Measurements from ENCODE around the gene SLCO3A1. TPM values are rescaled to one million over a fixed set of nuclear protein-coding genes. Genes with fewer than 3 reads are reported as not detected.

The SLCO3A1 gene
- total RNA-seq, 1 experiment from 2014 or later = 37.8 TPM

DNA sequence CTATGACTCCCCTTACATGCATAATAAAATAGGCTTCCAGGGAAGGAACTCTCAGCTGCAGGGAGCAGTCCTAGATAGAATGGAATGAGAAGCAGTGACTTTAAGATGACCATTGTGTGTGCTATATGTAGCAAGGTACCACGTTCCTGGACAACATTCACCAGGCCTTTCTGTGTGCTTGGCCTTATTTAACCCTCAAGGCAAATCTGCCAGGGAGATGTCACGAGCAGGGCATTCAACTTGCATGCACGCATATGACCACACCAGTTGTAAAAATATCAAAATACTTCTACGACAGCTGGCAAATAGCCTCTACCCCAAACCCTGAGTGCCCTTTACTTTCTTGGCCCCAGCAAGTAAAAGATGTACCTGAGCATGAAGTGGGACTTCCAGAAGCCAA is 342.8 kb downstream of the SLCO3A1 start:
- no peaks in the 10 kb centered on the region for H3F3A ChIP-seq (ENCODE audit: insufficient read depth, low read depth)
- no peaks in the 10 kb centered on the region for H3K9me2 ChIP-seq (ENCODE audit: insufficient read depth)
- H4K20me1 ChIP-seq (ENCODE audit: insufficient read depth) = no peaks in the 10 kb centered on the region
- no peak for DNase-seq
- H2AFZ ChIP-seq = no peak overlapping the region
- intact Hi-C loops (cut with micrococcal nuclease; ENCODE audit: unreplicated experiment) = no loop called here
- no peaks in the 10 kb centered on the region for H3K79me2 ChIP-seq (ENCODE audit: low read depth)
- peaks cover 8% of the 10 kb centered on the region; the same call in 1 of the 2 replicates for H3K27me3 ChIP-seq (ENCODE audit: insufficient read depth, low read depth)
- CTCF ChIA-PET = no interaction called here
- POLR2A ChIA-PET (ENCODE audit: unreplicated experiment) = no interaction called here
- no peak overlapping the region for H3K27ac ChIP-seq
- no peak overlapping the region for H3K4me2 ChIP-seq
- H3K36me3 ChIP-seq (ENCODE audit: low read depth) = no peaks in the 10 kb centered on the region
- BruUV-seq (replicated peaks) = no TSS peak
- H3K9me3 ChIP-seq (ENCODE audit: insufficient read depth, low read depth) = no peaks in the 10 kb centered on the region
- no peak overlapping the region for H3K4me3 ChIP-seq
- no peaks in the 10 kb centered on the region for H3K4me1 ChIP-seq (replicated peaks; ENCODE audit: insufficient read depth)
- no peak for TF ChIP-seq EZH2 (IDR thresholded peaks at IDR 0.05; ENCODE audit: low read depth)
- TF ChIP-seq, protein P1, sequence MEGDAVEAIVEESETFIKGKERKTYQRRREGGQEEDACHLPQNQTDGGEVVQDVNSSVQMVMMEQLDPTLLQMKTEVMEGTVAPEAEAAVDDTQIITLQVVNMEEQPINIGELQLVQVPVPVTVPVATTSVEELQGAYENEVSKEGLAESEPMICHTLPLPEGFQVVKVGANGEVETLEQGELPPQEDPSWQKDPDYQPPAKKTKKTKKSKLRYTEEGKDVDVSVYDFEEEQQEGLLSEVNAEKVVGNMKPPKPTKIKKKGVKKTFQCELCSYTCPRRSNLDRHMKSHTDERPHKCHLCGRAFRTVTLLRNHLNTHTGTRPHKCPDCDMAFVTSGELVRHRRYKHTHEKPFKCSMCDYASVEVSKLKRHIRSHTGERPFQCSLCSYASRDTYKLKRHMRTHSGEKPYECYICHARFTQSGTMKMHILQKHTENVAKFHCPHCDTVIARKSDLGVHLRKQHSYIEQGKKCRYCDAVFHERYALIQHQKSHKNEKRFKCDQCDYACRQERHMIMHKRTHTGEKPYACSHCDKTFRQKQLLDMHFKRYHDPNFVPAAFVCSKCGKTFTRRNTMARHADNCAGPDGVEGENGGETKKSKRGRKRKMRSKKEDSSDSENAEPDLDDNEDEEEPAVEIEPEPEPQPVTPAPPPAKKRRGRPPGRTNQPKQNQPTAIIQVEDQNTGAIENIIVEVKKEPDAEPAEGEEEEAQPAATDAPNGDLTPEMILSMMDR (conservative IDR thresholded peaks at IDR 0.05) = no peak

DNA sequence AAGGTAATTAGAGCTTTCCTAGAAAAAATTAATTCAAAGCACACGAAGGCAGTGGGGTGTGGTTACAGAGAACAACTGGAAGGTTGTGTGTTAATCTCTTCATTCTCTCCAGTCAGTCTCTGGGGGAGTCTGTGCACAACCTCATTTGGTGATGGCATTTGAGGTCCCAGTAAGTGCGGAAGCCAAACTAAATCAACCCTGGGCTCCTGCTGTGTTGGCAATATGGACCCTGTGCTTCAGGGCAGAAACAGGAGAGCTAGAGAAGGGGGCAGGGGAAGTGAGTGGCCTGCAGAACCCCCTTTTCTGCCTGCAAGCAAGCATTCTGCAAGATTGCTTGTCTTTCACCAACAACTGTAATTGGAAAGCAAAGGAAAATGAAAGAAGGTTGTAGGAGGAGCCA is 344.2 kb downstream of the SLCO3A1 start:
- H4K20me1 ChIP-seq (ENCODE audit: insufficient read depth) = no peaks in the 10 kb centered on the region
- no peak overlapping the region for H3K4me3 ChIP-seq
- no peaks in the 10 kb centered on the region for H3K79me2 ChIP-seq (ENCODE audit: low read depth)
- H3K36me3 ChIP-seq (ENCODE audit: low read depth) = no peaks in the 10 kb centered on the region
- no peak overlapping the region for H3K4me2 ChIP-seq
- ChIA-PET CTCF (no interaction called here), POLR2A (ENCODE audit: unreplicated experiment) (no interaction called here)
- H3K27me3 ChIP-seq (ENCODE audit: insufficient read depth, low read depth) = no peaks in the 10 kb centered on the region
- H3K27ac ChIP-seq = no peak overlapping the region
- TF ChIP-seq EZH2 (IDR thresholded peaks at IDR 0.05; ENCODE audit: low read depth) = no peak
- TF ChIP-seq, protein P1 (conservative IDR thresholded peaks at IDR 0.05) = no peak
- no peaks in the 10 kb centered on the region for H3K9me3 ChIP-seq (ENCODE audit: insufficient read depth, low read depth)
- no peaks in the 10 kb centered on the region for H3K9me2 ChIP-seq (ENCODE audit: insufficient read depth)
- no peaks in the 10 kb centered on the region for H3K4me1 ChIP-seq (replicated peaks; ENCODE audit: insufficient read depth)
- intact Hi-C loops (cut with micrococcal nuclease; ENCODE audit: unreplicated experiment) = no loop called here
- no peaks in the 10 kb centered on the region for H3F3A ChIP-seq (ENCODE audit: insufficient read depth, low read depth)
- BruUV-seq (replicated peaks) = no TSS peak
- DNase-seq = no peak
- H2AFZ ChIP-seq = no peak overlapping the region

DNA sequence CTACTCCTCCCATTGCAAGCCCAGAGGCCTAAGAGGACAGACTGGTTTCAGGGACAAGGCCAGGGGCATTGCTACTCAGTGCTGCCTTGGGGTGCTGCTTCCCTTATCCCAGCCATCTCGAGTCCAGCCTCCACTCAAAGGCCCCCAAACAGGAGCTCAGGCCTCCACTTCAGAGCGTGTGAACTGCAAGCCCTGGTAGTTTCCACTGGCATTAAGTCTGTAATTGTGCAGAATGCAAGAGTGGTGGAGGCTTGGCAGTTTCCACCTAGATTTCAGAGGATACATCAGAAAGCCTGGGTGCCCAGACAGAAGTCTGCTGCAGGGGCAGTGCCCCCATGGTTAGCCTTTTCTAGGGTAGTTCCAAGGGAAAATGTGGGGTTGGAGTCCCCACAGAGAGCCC is 347.4 kb downstream of the SLCO3A1 start:
- no TSS peak for BruUV-seq (replicated peaks)

More for the DNA sequence above, 347.4 kb downstream of the SLCO3A1 start:
- ChIA-PET CTCF (no interaction called here), POLR2A (ENCODE audit: unreplicated experiment) (no interaction called here)
- Histone ChIP-seq H4K20me1 (ENCODE audit: insufficient read depth) (no peaks in the 10 kb centered on the region), H3K27me3 (ENCODE audit: insufficient read depth, low read depth) (no peaks in the 10 kb centered on the region), H3K4me3 (no peak overlapping the region), H3K9me3 (ENCODE audit: insufficient read depth, low read depth) (no peaks in the 10 kb centered on the region), H3F3A (ENCODE audit: insufficient read depth, low read depth) (no peaks in the 10 kb centered on the region), H2AFZ (no peak overlapping the region), H3K4me2 (no peak overlapping the region), H3K4me1 (replicated peaks; ENCODE audit: insufficient read depth) (no peaks in the 10 kb centered on the region), H3K27ac (no peak overlapping the region), H3K9me2 (ENCODE audit: insufficient read depth) (no peaks in the 10 kb centered on the region), H3K79me2 (ENCODE audit: low read depth) (no peaks in the 10 kb centered on the region), H3K36me3 (ENCODE audit: low read depth) (no peaks in the 10 kb centered on the region)
- intact Hi-C loops (cut with micrococcal nuclease; ENCODE audit: unreplicated experiment) = no loop called here
- TF ChIP-seq, protein P1 (conservative IDR thresholded peaks at IDR 0.05) = no peak
- no peak for DNase-seq

All from PC-9 (cell line).